GM19397 (cell line): Measurements from ENCODE around the gene DRGX.

ENCODE experiments used
- ATAC-seq: cut with Tn5 transposase; IDR thresholded peaks from one replicate; pipeline ENCODE4 v1.9.1; 2021; ENCODE audit warnings: mild to moderate bottlenecking, moderate library complexity; ENCODE audit not compliant: unreplicated experiment

DRGX gene

GRCh38 chr10:49384268-49384953, 11.5 kb downstream of the DRGX start:
- no peak for ATAC-seq

- no peak for ATAC-seq
Observed at GRCh38 chr10:49383853-49384252, 12.0 kb downstream of the DRGX start.

GRCh38 chr10:49382826-49383225, 13.1 kb downstream of the DRGX start:
- ATAC-seq = no peak

GRCh38 chr10:49382226-49382625, 13.7 kb downstream of the DRGX start:
- ATAC-seq = no peak

- no peak for ATAC-seq
Observed at GRCh38 chr10:49381111-49381900, 14.6 kb downstream of the DRGX start.

- ATAC-seq = no peak
Observed at GRCh38 chr10:49379596-49380410, 16.1 kb downstream of the DRGX start.

- ATAC-seq = no peak
Observed at GRCh38 chr10:49377256-49377655, 18.6 kb downstream of the DRGX start.

GRCh38 chr10:49375611-49376010, 20.3 kb downstream of the DRGX start:
- no peak for ATAC-seq

GRCh38 chr10:49374740-49375139, 21.1 kb downstream of the DRGX start:
- no peak for ATAC-seq

GRCh38 chr10:49373361-49373760, 22.5 kb downstream of the DRGX start:
- ATAC-seq = no peak

GRCh38 chr10:49371967-49372366, 23.9 kb downstream of the DRGX start:
- no peak for ATAC-seq

GRCh38 chr10:49370326-49371100, 25.4 kb downstream of the DRGX start:
- no peak for ATAC-seq

GRCh38 chr10:49369216-49370162, 26.4 kb downstream of the DRGX start:
- ATAC-seq = no peak

- ATAC-seq = no peak
Observed at GRCh38 chr10:49368256-49368655, 27.6 kb downstream of the DRGX start.

- ATAC-seq = no peak
Observed at GRCh38 chr10:49367600-49367999, 28.3 kb downstream of the DRGX start.

- ATAC-seq = no peak
Observed at GRCh38 chr10:49366460-49366859, 29.4 kb downstream of the DRGX start.

GRCh38 chr10:49365675-49366415, 30.0 kb downstream of the DRGX start:
- no peak for ATAC-seq

- ATAC-seq = no peak
Observed at GRCh38 chr10:49365275-49365674, 30.6 kb downstream of the DRGX start.

- ATAC-seq = no peak
Observed at GRCh38 chr10:49364747-49365146, 31.1 kb downstream of the DRGX start.
